ENCODE measurements around the gene PLCB1.
A peak's percentile ranks its signal among the peaks of the same experiment; 100 is the strongest.
"Not testable (repeated sequence)": the region's sequence is repeated elsewhere in the genome, so short reads cannot be mapped to it uniquely, and the experiment has no call there.

PLCB1 gene

DNA sequence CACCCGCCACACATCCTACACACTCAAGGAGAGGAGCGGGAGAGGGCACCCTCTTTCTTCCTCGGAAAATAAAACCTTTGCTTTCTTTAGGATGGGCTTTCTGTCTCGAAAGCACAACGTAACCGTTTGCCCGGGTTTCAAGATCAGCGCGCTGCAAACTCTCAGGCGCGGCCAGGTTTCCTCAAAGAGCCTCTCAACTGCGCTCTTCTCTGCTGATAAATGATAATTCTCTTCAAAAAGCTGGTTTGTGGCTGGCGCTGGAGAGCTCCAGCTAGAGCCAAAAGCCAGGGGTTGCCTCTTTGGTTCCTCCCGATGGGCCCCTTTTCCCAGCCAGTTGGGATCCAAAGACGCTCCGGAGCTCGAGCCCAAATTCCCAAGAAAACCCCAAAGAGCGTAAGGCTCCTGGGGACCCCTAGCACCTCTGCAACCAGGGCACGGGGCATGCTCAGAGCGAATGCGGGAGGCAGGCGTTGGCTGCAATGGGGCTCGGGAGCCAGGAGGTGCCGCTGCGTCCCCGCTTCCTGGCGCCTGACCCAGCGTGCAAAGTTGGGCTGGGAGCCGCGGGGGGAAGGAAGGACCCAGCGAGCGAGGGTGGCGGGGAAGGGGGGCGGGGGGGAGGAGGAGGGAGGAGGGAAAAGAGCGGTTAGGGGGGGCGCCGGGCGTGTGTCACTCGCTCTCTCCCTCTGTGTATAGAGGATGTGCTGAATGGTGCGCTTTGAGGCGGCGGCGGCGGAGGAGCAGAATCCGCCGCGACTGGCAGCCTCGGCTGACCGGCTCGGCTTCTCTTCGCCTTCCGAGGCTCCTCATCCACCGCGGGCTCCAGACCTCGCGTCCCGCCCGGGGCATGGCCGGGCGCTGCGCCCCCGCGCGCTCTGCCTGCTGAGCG is at the start of gene PLCB1:
Gene PLCB1, plus strand, starts transcription at position 669 of the 886 bp plus-strand sequence. CDS start 386 bp downstream, outside the sequence.
- peak; percentile 7 for DNase-seq (ENCODE audit: low read depth, low spot score)

DNA sequence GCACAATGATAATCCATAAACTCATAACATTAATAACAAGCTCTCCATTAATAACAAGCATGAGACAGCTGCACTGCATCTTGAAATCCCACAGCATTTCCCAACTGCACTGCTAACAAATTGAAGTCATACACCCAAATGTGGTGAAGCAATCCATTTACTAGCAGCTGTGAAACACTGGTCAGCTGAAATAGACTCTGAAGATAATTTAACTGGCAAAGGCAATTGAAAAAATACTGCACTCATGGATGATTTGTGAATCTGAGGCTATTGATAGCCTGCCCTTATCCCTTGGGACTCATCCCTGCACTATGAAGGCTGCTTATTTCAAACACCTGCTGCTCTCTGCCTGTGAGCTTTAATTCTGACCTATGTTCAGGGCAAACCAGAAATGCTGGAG is 49.1 kb upstream of the PLCB1 start:
- no peak for DNase-seq (ENCODE audit: low read depth, low spot score)

DNA sequence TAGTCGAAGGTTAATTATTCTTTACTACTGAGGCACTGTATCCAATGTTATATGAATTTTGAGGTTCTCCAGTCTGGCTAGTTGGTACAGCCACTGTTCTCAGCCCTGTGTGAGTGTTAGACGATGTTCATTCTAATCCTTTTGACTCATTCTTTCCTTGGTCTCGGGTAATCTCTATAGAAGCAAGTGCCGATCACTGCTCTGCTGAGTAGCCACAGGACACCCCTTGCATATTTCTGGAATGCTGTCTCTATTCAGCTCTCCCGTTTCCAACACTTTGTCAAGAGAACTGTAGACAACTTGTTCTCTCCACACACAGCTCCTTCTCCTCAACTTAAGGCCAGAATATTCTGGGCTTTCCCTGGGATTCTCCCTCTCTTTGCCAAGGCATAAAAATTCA is 42.4 kb upstream of the PLCB1 start:
- no peak for DNase-seq (ENCODE audit: low read depth, low spot score)

DNA sequence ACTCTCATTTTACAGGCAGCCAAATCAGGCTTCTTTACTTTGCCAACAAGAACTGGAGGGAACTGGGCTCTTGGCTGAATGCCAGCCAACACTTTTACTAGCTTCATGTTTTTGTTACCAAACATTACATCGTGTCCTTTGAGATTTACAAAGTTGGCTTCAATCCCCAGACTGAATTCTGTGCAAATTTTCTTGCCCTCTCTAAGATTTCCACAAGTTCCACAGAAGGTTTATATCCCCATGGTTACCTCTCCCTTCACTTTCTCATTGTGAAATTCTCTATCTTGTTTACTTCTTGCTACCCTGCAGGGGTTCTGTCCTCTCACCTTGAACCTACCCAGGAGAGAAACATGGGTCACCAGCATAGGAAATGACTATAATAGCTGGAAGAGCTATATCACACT is 37.6 kb upstream of the PLCB1 start:
- no peak for DNase-seq (ENCODE audit: low read depth, low spot score)

DNA sequence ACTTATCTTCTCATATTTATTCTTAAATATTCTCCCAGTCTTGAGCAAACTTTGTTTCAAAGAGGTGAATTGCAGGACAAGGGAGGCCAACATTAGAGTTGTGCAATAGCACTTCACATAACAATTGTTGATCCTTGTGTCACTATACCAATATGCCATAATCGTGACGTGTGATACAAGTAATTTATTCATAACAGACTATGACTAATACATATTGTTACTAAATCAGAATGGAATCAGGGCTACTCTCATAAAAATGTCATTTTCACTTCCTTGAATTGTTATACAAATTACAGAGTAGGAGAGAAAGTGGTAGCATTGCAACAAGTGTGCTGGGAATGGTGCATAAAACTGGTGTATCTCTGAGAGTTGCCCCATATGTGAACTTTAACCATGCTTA is 37.2 kb upstream of the PLCB1 start:
- DNase-seq (ENCODE audit: low read depth, low spot score), result no peak

DNA sequence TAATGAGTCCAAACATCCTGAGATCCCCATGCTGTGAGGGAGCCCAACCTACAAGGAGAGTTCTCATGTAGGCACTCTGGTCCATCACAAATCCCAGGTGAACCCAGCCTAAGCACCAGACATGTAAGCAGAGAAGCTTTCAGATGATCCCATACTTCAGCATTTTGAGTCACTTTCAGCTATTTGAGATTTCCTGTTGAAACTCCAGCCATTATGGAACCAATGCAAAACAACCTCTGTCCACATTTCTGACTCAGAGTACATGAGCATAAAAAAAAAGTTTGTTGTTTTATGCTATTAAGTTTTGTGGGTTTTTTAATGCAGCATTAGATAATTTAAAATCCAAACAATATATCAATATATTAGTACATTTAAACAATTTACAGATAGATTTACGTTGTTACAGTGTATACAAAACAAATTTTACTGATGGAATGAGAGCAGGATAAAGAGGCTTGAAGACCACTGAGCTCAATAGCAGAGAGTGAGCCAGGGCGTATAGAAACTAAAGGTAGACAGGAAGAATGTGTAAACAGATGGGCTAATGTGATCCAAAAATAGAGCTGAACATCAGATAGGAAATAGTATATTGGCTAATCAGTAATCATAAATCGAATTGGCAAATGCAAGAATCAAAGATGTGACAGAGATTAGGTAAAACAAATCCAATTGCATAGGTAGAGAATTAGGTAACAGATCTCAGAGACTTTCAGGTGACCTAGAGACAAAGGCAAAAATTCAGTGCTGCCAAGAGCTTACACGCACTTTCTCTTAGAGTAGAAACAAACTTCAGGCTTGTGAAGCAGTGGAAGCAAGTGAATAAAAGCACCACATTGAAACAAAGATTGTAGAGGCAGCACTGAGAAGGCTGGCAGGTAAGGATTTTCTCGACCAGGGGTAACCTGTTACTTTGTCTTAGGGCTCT is 36.2 kb upstream of the PLCB1 start:
- DNase-seq (ENCODE audit: low read depth, low spot score), result no peak

DNA sequence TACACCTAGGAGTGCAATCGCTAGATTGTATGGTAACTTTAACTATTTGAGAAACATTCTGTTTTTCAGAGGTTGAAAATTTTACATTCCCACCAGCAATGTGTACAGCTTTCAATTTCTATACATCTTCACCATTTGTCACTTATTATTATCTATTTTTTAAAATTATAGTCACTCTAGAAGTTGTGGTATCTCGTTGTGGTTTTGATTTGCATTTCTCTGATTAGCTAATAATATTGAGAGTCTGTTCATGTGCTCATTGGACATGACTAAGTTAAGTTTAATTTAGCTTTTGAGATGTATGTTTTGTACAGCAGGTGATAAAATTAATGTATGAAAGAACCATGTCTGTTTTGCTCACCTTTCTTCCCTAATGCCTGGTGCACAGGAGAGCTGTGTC is 34.8 kb upstream of the PLCB1 start:
- no peak for DNase-seq (ENCODE audit: low read depth, low spot score)

DNA sequence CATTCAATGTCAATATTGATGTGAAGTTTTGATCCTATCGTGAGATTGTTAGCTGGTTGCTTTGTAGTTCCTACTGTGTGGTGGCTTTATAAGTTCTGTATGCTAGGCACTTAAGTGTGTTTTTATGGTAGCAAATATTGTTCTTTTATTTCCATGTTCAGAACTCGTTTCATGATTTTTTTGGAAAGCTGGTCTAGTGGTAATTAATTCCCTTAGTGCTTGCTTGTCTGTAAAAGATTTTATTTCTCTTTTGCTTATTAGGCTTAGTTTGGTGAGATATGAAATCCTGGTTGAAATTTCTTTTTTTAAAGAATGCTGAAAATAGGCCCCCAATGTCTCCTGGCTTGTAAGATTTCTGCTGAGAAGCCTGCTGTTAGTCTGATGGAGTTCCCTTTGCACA is 27.8 kb upstream of the PLCB1 start:
- DNase-seq (ENCODE audit: low read depth, low spot score), result no peak

DNA sequence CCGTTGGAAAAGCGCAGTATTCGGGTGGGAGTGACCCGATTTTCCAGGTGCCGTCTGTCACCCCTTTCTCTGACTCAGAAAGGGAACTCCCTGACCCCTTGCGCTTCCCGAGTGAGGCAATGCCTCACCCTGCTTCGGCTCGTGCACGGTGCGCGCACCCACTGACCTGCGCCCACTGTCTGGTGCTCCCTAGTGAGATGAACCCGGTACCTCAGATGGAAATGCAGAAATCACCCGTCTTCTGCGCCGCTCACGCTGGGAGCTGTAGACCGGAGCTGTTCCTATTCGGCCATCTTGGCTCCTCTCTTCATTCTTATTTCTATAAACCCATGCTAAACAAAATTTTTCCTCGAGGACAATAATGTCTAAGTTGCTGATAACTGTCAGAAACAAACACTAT is 17.5 kb upstream of the PLCB1 start:
- DNase-seq (ENCODE audit: low read depth, low spot score), result not testable (repeated sequence)

DNA sequence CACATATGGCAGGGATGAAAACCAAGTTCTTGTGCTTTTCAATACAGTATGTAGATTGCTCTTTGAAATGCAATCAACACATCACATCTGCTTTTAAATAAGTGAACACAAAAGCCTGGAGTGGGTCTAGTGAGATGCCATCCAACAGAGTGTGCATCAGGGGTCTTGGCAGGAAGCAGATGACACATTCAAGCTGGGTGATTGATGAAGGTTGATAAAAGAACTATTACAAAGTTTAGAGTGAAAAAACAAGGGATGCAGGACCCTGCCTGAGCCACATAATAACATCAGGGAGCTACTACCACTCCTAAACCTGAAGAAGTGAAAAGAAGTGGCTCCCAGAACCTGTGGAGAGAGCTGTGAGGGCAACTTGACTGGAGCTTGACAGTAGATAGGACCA is 16.6 kb upstream of the PLCB1 start:
- DNase-seq (ENCODE audit: low read depth, low spot score), result no peak

DNA sequence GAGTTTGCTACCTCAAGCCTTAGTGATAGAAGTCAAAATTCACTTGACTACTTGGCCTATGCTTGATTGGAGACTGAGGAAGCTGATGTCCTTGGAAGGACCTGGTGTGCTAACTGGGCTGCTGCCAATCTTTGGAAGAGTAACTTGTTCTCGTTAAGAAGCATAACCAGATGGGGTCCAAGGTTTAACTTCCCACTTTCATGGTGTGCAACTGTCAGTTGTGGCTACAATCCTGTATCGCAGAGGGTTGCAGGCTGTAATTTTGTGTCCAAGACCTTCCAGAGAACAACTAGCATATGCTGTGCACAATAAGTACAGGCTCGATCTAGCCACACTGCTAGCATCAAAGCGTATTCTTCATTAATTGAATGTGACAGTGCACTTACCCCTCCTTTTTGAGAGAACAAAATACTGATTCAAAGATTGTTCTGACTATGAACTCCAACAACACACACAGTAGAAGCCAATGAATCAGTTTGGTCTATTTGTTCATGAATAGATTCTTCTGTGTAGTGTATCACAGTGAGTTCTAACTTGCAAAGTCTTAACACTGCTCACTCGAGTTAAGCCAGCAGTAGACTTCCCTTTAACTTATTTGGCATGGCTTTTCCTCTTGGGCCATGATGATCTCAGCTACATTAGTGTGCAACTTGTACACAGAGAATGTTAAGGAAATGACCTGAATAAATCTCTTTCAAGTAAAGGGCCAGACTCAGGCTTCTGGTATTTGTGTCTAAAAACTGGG is 15.8 kb upstream of the PLCB1 start:
- no peak for DNase-seq (ENCODE audit: low read depth, low spot score)

DNA sequence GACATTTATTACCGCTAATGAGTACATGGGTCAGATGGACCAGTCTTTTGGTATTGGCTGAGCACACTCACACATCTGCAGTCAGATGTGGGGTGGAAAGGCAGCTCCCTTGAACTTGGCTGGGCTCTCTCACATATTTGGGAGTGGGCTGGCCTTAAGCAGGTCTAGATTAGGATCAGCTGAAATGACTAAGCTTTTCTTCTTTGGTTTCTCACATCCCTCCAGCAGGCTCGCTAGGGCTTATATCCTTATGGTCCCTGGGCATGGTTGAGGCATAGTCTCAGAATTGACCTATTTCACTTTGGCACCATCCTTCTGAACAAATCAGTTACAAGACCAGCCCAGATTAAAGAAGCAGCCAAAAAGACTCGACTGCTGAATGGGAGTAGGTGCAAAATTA is 14.4 kb upstream of the PLCB1 start:
- DNase-seq (ENCODE audit: low read depth, low spot score), result no peak

DNA sequence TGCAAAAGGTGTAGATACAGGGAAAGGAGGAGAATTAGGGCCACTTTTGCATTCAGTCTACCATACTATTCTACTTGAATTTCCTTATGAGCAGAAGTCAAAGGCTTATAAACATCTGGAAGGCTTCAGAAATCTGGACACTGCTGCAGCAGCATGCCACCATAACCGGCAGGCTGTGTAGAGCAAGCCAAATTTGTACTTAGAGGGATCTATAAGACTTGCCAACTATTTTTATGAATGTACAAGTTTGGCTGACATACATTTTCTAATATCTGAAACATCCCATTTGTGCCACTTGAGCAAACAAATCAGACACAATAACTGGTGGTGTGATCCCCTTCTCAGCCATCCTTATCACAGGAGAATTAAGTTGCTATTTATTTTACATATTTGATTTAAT is 14.0 kb upstream of the PLCB1 start:
- DNase-seq (ENCODE audit: low read depth, low spot score), result no peak

DNA sequence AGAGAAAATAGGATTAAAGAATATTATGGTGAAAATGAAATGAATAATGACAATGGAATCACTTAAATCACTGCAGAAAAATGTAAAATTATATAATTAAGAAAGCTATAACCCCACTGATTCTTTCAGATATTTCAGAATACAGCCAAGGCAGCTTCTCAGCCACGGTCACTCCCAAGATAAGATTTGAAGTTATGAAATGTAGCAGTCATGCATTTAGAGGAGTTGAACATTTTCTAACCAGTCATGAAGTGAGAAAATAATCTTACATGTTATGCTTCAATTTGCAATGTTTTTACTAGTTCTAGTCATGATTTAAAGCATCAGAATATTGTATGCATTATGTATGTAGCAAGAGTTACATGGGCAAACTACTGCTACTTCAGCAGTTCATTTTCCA is 13.3 kb upstream of the PLCB1 start:
- no peak for DNase-seq (ENCODE audit: low read depth, low spot score)

DNA sequence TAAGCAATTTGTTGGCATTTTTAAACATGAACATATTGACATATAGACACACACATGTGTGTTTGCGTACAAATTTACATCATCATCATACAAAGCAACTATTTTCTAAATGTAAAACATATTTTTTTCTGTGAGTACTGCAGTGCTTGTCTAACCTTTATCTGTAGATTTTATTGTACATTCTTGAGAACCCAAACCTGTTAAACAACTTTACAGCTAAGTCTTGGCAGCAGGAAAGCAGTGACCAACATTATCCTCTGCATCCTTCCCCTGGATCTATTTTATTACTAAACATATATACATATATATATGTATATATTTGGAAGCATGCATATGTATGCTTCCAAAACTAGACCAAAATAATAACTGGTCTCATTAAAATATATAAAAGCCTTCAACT is 10.4 kb upstream of the PLCB1 start:
- no peak for DNase-seq (ENCODE audit: low read depth, low spot score)

DNA sequence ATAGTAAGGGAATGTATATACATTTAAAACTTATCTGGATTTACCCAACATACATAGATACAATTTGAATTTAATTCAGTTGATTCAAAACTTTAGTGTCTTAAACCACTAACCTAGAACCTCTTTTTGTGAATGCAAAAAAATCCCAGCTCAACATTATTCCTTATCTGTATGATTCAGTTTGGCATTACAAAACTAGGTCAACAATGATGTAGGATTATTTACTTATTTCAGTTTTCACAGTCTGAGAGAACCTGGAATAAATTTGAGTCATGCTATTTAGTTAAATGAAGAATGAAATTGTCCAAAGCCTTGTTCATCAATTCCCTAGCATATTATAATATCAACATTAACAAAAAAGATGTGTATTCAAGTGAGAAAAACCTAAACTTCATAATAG is 7.4 kb upstream of the PLCB1 start:
- no peak for DNase-seq (ENCODE audit: low read depth, low spot score)

DNA sequence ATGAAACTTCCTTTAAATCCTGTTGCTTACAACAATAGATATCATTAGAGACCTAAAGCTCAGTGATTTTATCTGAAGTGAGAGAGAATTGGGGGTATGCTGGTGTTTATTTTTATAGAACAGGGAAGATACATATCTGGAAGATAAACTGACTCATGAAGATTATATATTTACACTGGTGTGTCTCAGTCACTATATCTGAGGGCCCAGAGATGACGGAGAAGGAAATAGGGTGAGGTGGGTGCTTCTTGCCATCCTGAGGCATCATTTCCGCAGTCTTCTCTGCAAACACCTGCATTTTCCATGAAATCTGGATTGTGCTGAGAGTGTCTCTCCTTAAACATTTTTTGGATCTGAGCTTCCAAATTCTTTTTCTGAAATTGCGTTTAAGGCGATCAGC is 5.9 kb upstream of the PLCB1 start:
- no peak for DNase-seq (ENCODE audit: low read depth, low spot score)

DNA sequence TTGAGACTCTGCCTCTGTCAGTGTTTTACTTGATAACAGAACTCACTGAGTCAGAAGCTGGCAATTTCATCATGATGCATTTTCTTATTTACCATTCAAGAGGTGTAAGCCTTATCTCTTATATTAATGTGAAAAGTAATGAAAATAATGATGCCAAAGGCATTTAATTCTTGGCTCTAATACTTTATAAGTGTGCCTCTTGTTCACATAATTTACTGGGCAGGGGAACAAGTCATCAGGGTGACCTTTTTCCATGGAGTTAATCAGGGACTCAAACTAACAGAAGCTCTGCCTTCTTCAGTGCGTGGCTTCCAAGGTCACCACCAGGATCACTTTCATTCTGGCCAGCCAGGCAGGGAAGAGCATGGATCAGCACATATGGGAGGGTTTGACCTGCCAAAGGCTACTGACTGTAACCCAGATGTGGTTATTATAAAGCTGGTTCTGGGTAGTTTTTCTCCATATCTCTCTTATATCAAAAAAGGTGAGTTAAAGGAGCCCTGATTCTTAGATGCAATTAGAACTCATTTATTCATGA is 5.2 kb upstream of the PLCB1 start:
- DNase-seq (ENCODE audit: low read depth, low spot score), result no peak

DNA sequence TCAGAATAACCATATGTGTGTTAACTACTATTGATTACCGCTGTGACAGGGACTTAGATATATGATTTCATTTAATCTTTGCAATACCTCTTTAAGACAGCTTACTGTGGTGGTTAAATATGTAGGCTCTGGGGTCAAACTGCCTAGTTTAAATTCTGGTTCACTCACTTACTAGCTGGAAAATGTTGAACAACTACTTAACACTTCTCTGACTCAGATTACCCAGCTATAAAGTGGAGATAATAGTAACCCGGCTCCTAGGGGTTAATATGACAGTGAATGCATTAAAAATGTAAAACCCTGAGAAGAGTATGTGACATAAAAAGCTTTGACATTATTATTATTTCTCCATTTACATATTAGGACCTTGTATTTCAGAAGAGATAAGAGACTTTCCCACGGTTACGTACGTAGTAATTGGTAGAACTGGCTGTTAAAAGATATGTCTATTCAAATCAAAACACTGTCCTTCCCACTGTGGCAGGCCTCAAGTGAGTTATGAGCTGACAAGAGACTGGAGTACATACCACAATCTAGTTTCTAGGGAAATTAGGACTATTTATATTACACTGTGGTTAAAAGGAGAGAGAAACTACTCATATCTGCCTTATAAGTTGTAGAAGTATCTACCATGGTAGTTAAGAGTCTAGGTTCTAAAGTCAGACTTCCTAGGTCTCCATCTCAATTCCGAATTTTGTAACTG is 4.4 kb upstream of the PLCB1 start:
- no peak for DNase-seq (ENCODE audit: low read depth, low spot score)

DNA sequence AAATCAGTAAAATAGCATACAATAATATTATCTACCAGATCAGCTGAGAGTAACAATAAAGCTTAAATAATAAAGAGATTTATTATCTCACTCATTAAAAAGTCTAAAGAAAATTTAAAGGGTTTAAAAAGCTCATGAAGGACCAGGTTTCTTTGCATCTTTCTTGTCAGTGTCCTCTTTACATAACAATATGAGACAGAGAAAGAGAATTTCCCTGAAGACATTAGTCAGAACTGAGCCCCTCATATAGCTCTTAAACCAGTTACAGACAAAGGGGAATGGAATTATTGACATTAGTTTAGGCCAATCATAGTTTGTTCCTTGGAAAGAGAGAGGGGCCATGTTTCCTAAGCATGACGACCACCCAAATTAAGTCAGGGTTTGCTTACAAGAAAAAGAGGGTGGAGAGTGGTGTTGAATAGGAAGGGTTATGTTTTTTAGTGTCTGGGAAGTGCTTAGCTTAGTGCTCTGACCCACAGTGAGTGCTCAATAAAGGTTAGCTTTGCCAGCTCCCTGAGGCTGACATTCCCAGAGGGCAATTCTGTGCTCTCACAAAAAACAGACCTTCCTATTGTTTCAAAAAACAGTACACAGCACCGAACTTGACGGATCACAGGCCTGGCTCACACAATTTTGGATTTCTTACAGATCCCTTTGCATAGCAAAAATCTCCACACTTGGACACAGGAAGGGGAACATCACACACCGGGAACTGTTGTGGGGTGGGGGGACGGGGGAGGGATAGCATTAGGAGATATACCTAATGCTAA is 3.6 kb upstream of the PLCB1 start:
- DNase-seq (ENCODE audit: low read depth, low spot score), result no peak

Measured in activated CD4-positive, CD25-positive, alpha-beta regulatory T cell treated with anti-CD3 and anti-CD28 coated beads, Interleukin-2, amount 50 U/mL, for 16 hours (primary cell).